GM19025 (cell line): ENCODE data around the gene VAV3.

ENCODE experiments used
- ATAC-seq: cut with Tn5 transposase; IDR thresholded peaks from one replicate; pipeline ENCODE4 v1.9.1; 2021; ENCODE audit warnings: mild to moderate bottlenecking, low read depth, moderate library complexity; ENCODE audit not compliant: unreplicated experiment

VAV3 gene

GRCh38 chr1:107804134-107804533, 160.8 kb downstream of the VAV3 start:
- no peak for ATAC-seq

GRCh38 chr1:107803579-107803978, 161.4 kb downstream of the VAV3 start:
- no peak for ATAC-seq

GRCh38 chr1:107802654-107803053, 162.3 kb downstream of the VAV3 start:
- ATAC-seq, result no peak

- ATAC-seq, result no peak
Measured at GRCh38 chr1:107795994-107796393, 169.0 kb downstream of the VAV3 start.

- ATAC-seq, result no peak
Measured at GRCh38 chr1:107795441-107795840, 169.5 kb downstream of the VAV3 start.

GRCh38 chr1:107794571-107794970, 170.4 kb downstream of the VAV3 start:
- ATAC-seq, result no peak

- ATAC-seq, result no peak
Measured at GRCh38 chr1:107793896-107794453, 171.0 kb downstream of the VAV3 start.

GRCh38 chr1:107791348-107791747, 173.6 kb downstream of the VAV3 start:
- no peak for ATAC-seq

- no peak for ATAC-seq
Measured at GRCh38 chr1:107789817-107790524, 175.0 kb downstream of the VAV3 start.

GRCh38 chr1:107788206-107789202, 176.5 kb downstream of the VAV3 start:
- no peak for ATAC-seq

- ATAC-seq, result no peak
Measured at GRCh38 chr1:107787299-107787698, 177.7 kb downstream of the VAV3 start.

- no peak for ATAC-seq
Measured at GRCh38 chr1:107786203-107786845, 178.7 kb downstream of the VAV3 start.

- ATAC-seq, result no peak
Measured at GRCh38 chr1:107785496-107786202, 179.3 kb downstream of the VAV3 start.

GRCh38 chr1:107782217-107782845, 182.6 kb downstream of the VAV3 start:
- no peak for ATAC-seq

- ATAC-seq, result no peak
Measured at GRCh38 chr1:107781245-107781644, 183.7 kb downstream of the VAV3 start.

- peak; percentile 15 for ATAC-seq
Measured at GRCh38 chr1:107777664-107778047, 187.3 kb downstream of the VAV3 start.

GRCh38 chr1:107776900-107777663, 187.9 kb downstream of the VAV3 start:
- peak; percentile 90 for ATAC-seq

- no peak for ATAC-seq
Measured at GRCh38 chr1:107771377-107771776, 193.6 kb downstream of the VAV3 start.

- ATAC-seq, result no peak
Measured at GRCh38 chr1:107767156-107767582, 197.8 kb downstream of the VAV3 start.
